ENCODE results near the gene CASK. TPM values are rescaled to one million over a fixed set of nuclear protein-coding genes. Genes with fewer than 3 reads are reported as not detected.
"Not testable (repeated sequence)": the region's sequence is repeated elsewhere in the genome, so short reads cannot be mapped to it uniquely, and the experiment has no call there.

Gene CASK
- total RNA-seq, 1 donor from 2014 or later: 87.2 TPM

GRCh38 chrX:41688835-41689234 lies 234.5 kb downstream of the CASK start, which contains the start of gene GPR34:
TSS of gene GPR34 (plus strand) at chrX:41688973. CDS start at chrX:41695634, 6,661 bp downstream.
- no peak for DNase-seq

- no peak for DNase-seq
Observed at GRCh38 chrX:41688156-41688555, 235.2 kb downstream of the CASK start.

- no peak for DNase-seq
Observed at GRCh38 chrX:41686788-41687187, 236.6 kb downstream of the CASK start.

GRCh38 chrX:41684940-41685339 lies 238.4 kb downstream of the CASK start:
- DNase-seq: no peak

- DNase-seq: no peak
Observed at GRCh38 chrX:41684138-41684537, 239.2 kb downstream of the CASK start.

GRCh38 chrX:41677183-41678060 lies 245.9 kb downstream of the CASK start:
- DNase-seq: no peak

GRCh38 chrX:41676361-41676760 lies 247.0 kb downstream of the CASK start:
- not testable (repeated sequence) for DNase-seq

- no peak for DNase-seq
Observed at GRCh38 chrX:41672643-41673042, 250.7 kb downstream of the CASK start.

- DNase-seq: no peak
Observed at GRCh38 chrX:41671082-41671481, 252.3 kb downstream of the CASK start.

- no peak for DNase-seq
Observed at GRCh38 chrX:41670112-41670511, 253.2 kb downstream of the CASK start.

- no peak for DNase-seq
Observed at GRCh38 chrX:41667631-41668030, 255.7 kb downstream of the CASK start.

- DNase-seq: no peak
Observed at GRCh38 chrX:41666251-41666650, 257.1 kb downstream of the CASK start.

GRCh38 chrX:41665686-41666085 lies 257.7 kb downstream of the CASK start:
- DNase-seq: no peak

- no peak for DNase-seq
Observed at GRCh38 chrX:41664908-41665307, 258.4 kb downstream of the CASK start.

- DNase-seq: no peak
Observed at GRCh38 chrX:41664375-41664901, 258.9 kb downstream of the CASK start.

GRCh38 chrX:41661366-41662095 lies 261.8 kb downstream of the CASK start:
- no peak for DNase-seq

- DNase-seq: no peak
Observed at GRCh38 chrX:41655631-41656030, 267.7 kb downstream of the CASK start.

GRCh38 chrX:41655101-41655500 lies 268.3 kb downstream of the CASK start:
- DNase-seq: no peak

GRCh38 chrX:41653125-41653524 lies 270.2 kb downstream of the CASK start:
- DNase-seq: no peak

- not testable (repeated sequence) for DNase-seq
Observed at GRCh38 chrX:41646201-41646600, 277.2 kb downstream of the CASK start.

GRCh38 chrX:41634284-41634683 lies 289.1 kb downstream of the CASK start:
- DNase-seq: no peak

GRCh38 chrX:41630091-41630490 lies 293.3 kb downstream of the CASK start:
- no peak for DNase-seq

GRCh38 chrX:41629539-41629938 lies 293.8 kb downstream of the CASK start:
- no peak for DNase-seq
